Superior temporal gyrus (tissue), 1 donor: ENCODE measurements around the gene GOLGA6B.
A peak's percentile ranks its signal among the peaks of the same experiment; 100 is the strongest.
"Not testable (repeated sequence)": the region's sequence is repeated elsewhere in the genome, so short reads cannot be mapped to it uniquely, and the experiment has no call there.

Experiments
- DNase-seq: peaks from one replicate; pipeline ENCODE4 v3.0.0-alpha.2; 2016; ENCODE audit errors: extremely low spot score

GOLGA6B gene

DNA sequence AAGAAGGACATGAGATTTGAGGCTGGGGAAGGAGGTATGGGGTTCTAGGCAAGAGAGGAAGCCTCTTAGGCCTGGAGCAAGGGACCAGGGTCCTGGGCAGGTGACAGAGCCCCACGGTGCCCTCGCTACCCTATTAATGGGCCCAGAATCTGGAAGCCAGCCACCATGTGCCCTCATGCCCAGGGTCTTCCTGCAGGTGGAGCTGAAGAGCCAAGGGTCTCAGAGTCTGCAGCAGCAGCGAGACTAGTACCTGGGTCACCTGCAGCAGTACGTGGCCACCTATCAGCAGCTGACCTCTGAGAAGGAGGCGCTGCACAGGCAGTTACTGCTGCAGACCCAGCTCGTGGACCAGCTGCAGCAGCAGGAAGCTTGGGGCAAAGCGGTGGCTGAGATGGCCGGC lies 9.4 kb downstream of the GOLGA6B start:
- DNase-seq: not testable (repeated sequence)

DNA sequence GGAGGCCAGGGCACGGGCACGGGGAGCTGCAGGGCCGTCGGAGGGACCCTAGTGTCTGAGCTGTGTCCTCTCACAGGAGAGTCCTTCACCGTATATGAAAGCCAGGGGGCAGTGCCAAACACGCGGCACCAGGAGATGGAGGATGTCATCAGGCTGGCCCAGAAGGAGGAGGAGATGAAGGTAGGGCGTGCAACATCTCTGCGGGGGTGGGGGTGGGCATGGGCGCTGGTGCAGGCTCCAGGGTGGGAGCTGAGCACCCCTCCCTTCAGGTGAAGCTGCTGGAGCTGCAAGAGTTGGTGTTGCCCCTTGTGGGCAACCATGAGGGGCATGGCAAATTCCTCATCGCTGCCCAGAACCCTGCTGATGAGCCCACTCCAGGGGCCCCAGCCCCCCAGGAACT lies 11.2 kb downstream of the GOLGA6B start:
- not testable (repeated sequence) for DNase-seq

DNA sequence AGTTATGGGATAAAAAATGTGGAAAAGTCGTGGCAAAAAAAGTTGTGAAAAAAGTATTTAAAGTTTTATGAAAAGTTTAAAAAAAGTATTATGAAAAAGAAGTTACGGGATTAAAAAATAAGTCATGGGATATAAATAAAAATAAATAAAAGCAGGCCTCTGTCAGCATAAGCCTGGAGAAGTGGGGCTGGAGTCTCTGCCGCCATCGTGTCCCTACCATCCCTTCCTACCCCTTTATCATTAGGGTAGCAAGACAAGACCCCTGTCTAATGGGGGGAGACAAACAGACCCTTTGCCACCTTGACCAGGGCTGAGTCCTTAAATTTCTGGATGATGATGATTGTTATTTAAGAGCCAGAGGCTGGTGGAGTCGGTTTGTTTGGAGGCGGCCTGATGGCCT lies 15.3 kb downstream of the GOLGA6B start:
- DNase-seq: not testable (repeated sequence)

DNA sequence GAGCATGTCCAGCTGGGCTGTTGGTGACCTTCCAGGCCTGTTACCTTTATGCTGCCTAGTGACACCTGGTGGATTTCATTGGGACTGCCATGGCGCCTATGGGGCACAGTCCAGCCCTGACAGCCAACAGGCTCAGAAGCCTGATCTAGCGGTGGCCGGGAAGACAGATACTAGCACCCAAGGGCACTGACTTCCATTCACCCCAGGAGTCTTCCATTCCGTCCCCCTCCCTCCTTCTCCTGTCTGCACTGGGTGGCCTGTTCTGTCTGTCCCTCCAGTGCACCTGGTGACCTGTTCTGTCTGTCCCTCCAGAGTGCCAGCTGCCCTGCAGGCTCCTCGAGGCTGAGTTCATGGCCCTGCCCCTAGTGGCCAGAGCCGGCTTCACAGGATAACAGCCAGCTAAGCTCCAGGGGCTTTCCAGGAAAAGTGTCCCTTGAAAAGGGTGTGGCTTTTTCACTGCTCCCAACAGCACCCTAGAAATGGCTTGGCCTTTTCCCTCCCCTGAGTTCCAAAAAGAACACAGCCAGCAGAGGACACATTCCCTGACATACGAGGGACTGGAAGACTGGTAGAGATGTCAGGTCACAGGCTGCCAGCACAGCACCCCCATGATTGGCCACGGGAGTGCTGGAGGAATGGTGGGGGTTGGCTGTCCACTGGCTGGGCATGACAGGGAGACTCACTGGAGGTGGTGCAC lies 16.3 kb downstream of the GOLGA6B start:
- peak; percentile 53 for DNase-seq

DNA sequence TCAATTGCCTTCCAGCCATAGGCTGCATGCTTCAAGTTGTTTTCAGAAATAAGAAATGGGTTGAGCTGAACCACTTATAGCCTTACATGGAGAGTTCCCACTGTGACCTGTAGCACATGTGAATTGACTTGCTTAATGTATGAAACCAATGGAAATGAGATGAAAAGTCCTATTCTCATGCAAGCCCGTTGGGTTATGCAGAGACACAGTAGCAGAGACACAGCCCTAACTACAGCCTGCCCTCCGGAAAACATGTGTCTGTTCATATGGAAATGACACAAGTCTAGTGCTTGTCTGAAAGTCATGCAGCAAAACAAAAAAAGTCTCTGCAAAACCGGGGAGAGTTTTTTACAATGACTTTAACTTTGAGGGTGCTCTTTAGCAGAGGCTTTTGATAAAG lies 17.0 kb downstream of the GOLGA6B start:
- DNase-seq: no peak

DNA sequence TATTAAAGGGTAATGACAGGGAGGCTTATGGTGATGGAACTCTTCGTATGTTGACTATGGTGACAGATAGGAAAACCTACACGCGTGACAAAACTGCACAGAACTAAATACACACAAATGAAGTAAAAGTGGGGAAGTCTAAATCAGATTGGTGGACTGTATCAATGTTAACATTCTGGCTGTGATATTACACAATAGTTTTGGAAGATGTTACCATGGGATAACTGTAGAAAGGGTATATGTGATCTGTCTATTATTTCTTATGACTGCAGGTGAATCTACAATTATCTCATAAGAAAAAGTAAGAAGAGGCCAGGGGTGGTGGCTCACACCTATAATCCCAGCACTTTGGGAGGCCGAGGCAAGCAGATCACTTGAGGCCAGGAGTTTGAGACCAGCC lies 22.3 kb downstream of the GOLGA6B start:
- DNase-seq: no peak

DNA sequence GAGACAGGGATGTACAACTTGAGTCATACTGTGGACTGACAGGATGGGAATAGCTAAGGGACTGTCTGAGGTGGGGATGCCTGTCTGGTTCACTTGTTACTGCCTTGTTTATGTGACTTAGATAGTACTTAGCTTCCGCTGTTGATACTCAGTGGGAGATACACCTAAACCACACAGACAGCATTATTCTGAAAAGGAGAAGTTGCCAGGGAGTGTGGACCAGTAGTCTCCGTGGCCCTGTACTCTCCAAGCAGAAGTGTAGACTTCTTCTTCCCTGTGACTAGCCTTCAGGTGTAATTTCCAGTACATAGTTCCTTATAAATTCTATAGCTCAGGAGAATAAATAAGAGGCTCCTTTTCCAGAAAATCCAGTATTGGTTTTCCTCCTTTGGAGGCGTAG lies 26.4 kb downstream of the GOLGA6B start:
- no peak for DNase-seq

DNA sequence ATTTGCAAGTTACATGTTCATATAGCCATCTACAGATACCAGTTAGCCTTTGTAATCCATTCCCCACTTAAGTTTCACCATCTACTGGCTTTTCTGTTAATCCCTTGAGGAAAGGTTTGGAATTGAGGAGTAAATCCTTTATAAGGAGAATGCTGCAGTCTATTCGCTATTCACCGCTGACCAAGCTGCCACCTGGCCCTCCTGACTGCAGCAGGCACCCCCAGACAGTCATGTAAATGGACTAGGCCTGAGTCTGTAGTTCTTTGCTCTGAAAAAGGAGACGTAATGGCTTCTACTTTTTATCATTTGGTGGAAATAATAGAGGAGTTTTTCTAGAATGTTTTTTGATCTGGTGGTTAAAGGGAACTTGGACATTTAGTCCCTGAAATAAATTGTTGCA lies 28.3 kb downstream of the GOLGA6B start:
- DNase-seq: no peak

DNA sequence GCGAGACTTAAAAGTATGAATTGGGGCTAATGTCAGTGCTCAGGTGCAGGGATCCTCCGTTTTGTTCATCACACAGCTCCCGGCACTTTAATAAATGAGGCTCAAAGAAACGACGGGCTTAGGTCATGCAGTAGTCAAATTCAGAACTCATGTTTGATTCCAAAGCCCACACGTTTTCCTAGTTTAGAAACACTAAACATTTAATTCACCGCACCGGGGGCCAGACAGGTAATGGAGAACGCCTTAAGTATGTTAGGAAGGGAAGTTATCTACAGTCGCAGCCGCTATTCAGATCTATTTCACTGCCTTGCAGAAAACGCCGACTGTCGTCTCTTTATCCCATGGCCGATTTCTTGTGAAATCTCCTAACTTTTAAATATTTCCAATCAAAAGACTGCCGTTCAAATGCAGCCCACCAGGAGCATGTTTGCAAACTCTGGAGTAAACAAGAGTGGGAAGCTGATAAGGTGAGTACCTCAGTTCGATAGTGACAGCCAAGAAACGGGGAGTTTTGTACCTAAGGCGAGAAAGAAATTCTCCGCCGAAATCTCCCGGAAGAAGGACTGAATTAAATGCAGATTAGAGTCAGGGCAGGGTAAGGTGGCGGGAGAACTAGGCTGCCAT lies 30.9 kb downstream of the GOLGA6B start:
- no peak for DNase-seq

DNA sequence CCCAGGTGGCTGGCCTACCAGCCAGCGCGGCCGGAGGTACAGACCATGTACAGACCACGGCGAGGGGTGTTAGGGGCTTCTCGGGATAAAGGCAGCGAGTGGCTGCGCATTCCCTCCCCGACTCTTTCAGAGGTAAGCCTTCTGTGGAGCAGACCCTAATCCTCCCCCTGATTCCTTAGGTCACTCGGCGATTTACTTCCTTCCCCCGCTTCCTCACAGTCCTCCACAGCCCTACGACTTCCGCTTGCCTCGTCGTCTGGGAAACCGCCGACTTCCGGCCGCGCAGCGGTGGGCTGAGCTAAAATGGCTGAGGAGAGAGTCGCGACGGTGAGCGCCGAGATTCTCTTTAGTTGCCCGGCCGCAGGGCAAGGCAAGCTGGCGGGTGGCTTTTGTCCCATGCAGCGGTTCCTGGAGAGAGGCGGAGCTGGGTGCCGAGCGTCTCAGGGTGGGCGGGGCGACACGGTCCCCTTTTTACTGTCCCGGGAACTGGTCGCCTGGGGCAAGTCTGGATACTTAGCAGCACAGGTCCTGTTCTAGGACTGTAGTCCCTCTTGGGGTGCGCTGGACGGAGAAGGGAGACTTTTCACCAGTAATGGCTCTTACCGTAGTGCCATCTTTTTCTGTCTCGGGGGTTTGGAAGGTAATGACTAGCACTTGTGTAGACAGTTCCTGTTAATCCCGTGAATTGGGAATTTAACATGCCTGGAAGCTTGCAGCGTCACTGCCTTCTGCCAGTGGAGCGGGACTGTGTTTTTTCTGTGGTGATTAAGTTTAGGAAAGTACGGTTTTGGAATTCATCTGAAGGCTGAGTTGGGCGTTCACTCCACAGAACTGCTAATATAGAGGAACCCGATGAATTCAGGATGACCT lies 31.7 kb downstream of the GOLGA6B start, which contains the start of the genes BBS4 and HIGD2B:
BBS4 (plus strand) TSS at position 283 of the 870 bp plus-strand sequence; CDS start at position 304, 21 bp downstream.
HIGD2B (minus strand) TSS at position 258 of the 870 bp plus-strand sequence. CDS start 9,808 bp downstream, outside the sequence.
- peak; percentile 88 for DNase-seq

DNA sequence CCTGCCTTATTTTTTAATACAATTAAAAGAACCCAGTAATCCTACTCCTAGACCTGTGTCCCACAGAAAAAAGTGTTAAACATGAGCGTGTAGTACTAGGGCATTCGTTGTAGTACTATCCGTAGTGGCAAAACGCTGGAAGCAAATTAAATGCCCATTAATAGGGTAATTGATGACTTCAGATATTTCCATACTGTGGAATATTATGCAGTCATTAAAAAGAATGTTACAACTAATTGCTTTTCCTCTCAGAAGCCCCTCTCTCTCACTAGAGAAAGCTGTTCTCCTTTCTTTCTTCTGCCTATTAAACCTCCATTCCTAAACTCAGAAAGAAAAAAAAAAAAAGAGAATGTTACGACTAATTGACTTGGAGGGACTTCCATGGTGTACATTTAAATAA lies 34.2 kb downstream of the GOLGA6B start:
- DNase-seq: no peak

DNA sequence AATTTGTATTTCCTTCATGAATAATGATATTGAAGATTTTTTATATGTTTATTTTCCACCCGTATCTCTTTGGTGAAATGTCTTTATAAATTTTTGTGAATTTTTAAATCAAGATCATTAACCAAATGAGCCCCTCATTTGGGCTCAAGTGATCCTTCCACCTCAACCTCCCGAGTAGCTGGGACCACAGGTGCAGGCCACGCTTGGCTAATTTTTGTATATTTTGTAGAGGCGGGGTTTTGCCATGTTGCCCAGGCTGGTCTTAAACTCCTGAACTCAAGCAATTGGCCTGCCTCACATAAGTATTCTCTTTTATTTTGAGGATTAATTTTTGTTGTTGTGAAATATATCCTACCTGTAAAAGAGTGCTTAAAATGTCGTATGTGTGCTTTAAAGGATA lies 36.4 kb downstream of the GOLGA6B start:
- no peak for DNase-seq

DNA sequence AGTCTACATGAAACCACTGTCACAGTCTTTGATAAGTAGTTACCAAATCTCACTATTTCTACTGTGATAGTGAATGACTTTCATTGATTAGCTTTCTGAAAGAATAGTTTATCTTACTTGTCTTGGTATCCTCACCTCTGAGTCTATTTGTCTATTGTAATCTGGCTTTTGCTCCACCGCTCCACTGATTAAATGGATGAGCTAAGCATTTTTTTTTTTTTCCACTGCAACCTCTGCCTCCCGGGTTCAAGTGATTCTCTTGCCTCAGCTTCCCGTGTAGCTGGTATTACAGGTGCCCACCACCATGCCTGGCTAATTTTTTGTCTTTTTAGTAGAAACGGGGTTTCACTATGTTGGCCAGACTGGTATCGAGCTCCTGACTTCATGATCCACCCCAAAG lies 44.4 kb downstream of the GOLGA6B start:
- DNase-seq: no peak

DNA sequence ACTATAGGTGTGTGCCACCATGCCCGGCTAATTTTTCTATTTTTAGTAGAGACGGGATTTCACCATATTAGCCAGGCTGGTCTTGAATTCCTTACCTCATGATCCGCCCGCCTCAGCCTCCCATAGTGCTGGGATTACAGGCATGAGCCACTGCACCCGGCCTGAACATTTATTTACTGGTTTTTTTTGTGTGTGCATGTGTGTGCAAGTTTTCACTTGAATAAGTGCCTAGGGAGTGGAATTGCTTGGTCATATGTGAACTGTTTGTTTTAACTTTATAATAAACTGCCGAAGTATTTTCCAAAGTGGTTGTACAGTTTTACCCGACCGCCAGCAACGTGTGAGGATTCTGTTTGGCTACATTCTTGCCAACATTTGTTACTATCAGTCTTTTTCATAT lies 45.6 kb downstream of the GOLGA6B start:
- DNase-seq: no peak

DNA sequence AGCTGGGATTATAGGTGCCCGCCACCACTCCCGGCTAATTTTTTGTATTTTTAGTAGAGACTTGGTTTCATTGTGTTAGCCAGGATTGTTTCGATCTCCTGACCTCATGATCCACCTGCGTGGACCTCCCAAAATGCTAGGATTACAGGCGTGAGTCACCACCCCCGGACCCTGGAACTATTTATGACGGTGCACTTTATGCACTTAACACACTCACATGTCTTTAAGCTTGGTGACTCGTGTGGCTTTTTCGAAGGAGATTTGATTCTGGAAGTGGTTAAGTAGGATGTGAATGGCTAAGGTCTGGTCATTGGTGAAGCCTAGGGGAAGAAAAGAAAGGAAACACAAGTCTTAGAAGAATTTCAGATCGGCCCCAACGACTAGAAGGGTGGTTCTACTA lies 51.8 kb downstream of the GOLGA6B start:
- DNase-seq: no peak

DNA sequence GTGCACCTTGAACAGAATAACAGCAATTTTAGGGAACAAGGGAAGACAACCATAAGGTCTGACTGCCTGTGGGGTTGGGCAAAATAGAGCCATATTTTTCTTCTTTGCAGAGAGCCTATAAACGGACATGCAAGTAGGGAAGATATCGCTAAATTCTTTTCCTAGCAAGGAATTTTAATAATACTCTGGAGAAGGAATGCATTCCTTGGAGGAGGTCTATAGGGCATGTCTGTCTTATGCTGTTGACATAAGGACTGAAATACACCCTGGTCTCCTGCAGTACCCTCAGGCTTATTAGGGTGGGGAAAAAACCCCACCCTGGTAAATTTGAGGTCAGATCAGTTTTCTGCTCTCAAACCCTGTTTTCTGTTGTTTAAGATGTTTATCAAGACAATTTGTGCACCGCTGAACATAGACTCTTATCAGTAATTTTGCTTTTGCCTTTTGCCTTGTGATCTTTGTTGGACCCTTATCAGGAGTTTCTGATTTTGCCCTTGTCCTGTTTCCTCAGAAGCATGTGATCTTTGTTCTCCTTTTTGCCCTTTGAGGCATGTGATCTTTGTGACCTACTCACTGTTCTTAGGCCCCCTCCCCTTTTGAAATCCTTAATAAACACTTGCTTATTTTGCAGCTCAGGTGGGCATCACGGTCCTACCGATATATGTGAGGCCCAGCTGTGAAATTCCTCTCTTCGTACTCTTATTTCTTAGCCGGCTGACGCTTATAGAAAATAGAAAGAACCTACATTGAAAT lies 54.2 kb downstream of the GOLGA6B start:
- DNase-seq: not testable (repeated sequence)
